LNCaP clone FGC (cell line): Measurements from ENCODE around the gene KCNIP1.

ENCODE experiments used
- DNase-seq: peaks from one replicate; pipeline ENCODE4 v3.0.0-alpha.2; 2011; ENCODE audit warnings: low read depth
- H3K4me3 ChIP-seq: 2 replicates; pipeline ENCODE4 v1.5.1; 2011; ENCODE audit warnings: mild to moderate bottlenecking, low read depth, low read length, control low read depth
- TF ChIP-seq, protein P1 (sequence below): IDR thresholded peaks from 2 replicates; pipeline ENCODE4 v1.5.1; 2012; ENCODE audit warnings: mild to moderate bottlenecking; ENCODE audit not compliant: control insufficient read depth, insufficient read depth; ENCODE audit errors: extremely low read depth

Gene KCNIP1

GRCh38 chr5:170642066-170642735 is 138.4 kb downstream of the KCNIP1 start:
- no peak for DNase-seq
- TF ChIP-seq, protein P1, sequence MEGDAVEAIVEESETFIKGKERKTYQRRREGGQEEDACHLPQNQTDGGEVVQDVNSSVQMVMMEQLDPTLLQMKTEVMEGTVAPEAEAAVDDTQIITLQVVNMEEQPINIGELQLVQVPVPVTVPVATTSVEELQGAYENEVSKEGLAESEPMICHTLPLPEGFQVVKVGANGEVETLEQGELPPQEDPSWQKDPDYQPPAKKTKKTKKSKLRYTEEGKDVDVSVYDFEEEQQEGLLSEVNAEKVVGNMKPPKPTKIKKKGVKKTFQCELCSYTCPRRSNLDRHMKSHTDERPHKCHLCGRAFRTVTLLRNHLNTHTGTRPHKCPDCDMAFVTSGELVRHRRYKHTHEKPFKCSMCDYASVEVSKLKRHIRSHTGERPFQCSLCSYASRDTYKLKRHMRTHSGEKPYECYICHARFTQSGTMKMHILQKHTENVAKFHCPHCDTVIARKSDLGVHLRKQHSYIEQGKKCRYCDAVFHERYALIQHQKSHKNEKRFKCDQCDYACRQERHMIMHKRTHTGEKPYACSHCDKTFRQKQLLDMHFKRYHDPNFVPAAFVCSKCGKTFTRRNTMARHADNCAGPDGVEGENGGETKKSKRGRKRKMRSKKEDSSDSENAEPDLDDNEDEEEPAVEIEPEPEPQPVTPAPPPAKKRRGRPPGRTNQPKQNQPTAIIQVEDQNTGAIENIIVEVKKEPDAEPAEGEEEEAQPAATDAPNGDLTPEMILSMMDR = no peak
- no peak overlapping the region for H3K4me3 ChIP-seq

GRCh38 chr5:170642776-170643436 is 139.1 kb downstream of the KCNIP1 start:
- TF ChIP-seq, protein P1 = no peak
- no peak overlapping the region for H3K4me3 ChIP-seq
- no peak for DNase-seq

- TF ChIP-seq, protein P1 = no peak
- no peak for DNase-seq
- H3K4me3 ChIP-seq = no peak overlapping the region
Measured at GRCh38 chr5:170643591-170643990, 139.8 kb downstream of the KCNIP1 start.

DNA sequence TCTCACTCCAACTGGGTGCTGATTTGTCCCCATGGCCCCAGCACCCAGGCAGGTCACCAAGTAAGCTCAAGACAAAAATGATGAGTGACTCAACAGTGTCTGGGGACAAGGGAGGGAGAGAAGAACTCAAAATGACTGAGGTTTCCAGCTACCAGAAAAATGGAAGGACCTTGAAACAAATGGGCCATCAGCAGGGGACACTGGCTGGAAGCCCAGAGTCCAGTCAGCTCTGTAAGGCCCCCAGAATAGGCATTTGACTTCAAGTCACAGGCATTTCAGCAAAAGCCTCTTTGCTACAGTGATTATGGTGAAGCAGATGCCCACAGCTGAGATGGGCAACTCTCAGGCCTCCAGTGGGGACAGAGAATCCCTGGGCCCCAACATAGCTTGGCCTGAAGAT is 140.7 kb downstream of the KCNIP1 start:
- TF ChIP-seq, protein P1 = no peak
- DNase-seq = no peak
- no peak overlapping the region for H3K4me3 ChIP-seq

- TF ChIP-seq, protein P1 = no peak
- H3K4me3 ChIP-seq = no peak overlapping the region
- no peak for DNase-seq
Measured at GRCh38 chr5:170648541-170648940, 144.7 kb downstream of the KCNIP1 start.

GRCh38 chr5:170650850-170651249 is 147.0 kb downstream of the KCNIP1 start:
- TF ChIP-seq, protein P1 = no peak
- DNase-seq = no peak
- H3K4me3 ChIP-seq = no peak overlapping the region
